ENCODE data around the gene RETN.

RETN gene

GRCh38 chr19:7690779-7691258 lies 22.0 kb downstream of the RETN start:
- H3K9me3 ChIP-seq (ENCODE audit: severe bottlenecking) = no peaks in the 10 kb centered on the region
- H3K27me3 ChIP-seq (ENCODE audit: insufficient read depth, poor library complexity, severe bottlenecking) = peaks cover 2% of the 10 kb centered on the region
- H3K4me3 ChIP-seq (ENCODE audit: severe bottlenecking) = no peak overlapping the region
- ATAC-seq (ENCODE audit: low read depth) = no peak
- no peak for TF ChIP-seq CTCF (IDR thresholded peaks at IDR 0.05; ENCODE audit: poor library complexity, severe bottlenecking)
- no peaks in the 10 kb centered on the region for H3K36me3 ChIP-seq (ENCODE audit: low read depth)
- no peak overlapping the region for H3K27ac ChIP-seq (ENCODE audit: poor library complexity, severe bottlenecking)
- no peak for DNase-seq (ENCODE audit: low spot score)
- no peaks in the 10 kb centered on the region for H3K4me1 ChIP-seq (ENCODE audit: insufficient read depth, poor library complexity, severe bottlenecking)

GRCh38 chr19:7691497-7691896 lies 22.6 kb downstream of the RETN start:
- DNase-seq (ENCODE audit: low spot score) (no peak), ATAC-seq (ENCODE audit: low read depth) (no peak)
- Histone ChIP-seq H3K4me1 (ENCODE audit: insufficient read depth, poor library complexity, severe bottlenecking) (no peaks in the 10 kb centered on the region), H3K27ac (ENCODE audit: poor library complexity, severe bottlenecking) (no peak overlapping the region), H3K36me3 (ENCODE audit: low read depth) (no peaks in the 10 kb centered on the region), H3K27me3 (ENCODE audit: insufficient read depth, poor library complexity, severe bottlenecking) (peaks cover 2% of the 10 kb centered on the region), H3K9me3 (ENCODE audit: severe bottlenecking) (no peaks in the 10 kb centered on the region), H3K4me3 (ENCODE audit: severe bottlenecking) (no peak overlapping the region)
- no peak for TF ChIP-seq CTCF (IDR thresholded peaks at IDR 0.05; ENCODE audit: poor library complexity, severe bottlenecking)

- H3K4me1 ChIP-seq (ENCODE audit: insufficient read depth, poor library complexity, severe bottlenecking) = no peaks in the 10 kb centered on the region
- H3K27ac ChIP-seq (ENCODE audit: poor library complexity, severe bottlenecking) = no peak overlapping the region
- H3K27me3 ChIP-seq (ENCODE audit: insufficient read depth, poor library complexity, severe bottlenecking) = peaks cover 2% of the 10 kb centered on the region
- no peak for TF ChIP-seq CTCF (IDR thresholded peaks at IDR 0.05; ENCODE audit: poor library complexity, severe bottlenecking)
- H3K36me3 ChIP-seq (ENCODE audit: low read depth) = no peaks in the 10 kb centered on the region
- DNase-seq (ENCODE audit: low spot score) = no peak
- no peak overlapping the region for H3K4me3 ChIP-seq (ENCODE audit: severe bottlenecking)
- H3K9me3 ChIP-seq (ENCODE audit: severe bottlenecking) = no peaks in the 10 kb centered on the region
- no peak for ATAC-seq (ENCODE audit: low read depth)
Measured at GRCh38 chr19:7692417-7693088, 23.7 kb downstream of the RETN start.

- no peak for TF ChIP-seq CTCF (IDR thresholded peaks at IDR 0.05; ENCODE audit: poor library complexity, severe bottlenecking)
- DNase-seq (ENCODE audit: low spot score) (no peak), ATAC-seq (ENCODE audit: low read depth) (no peak)
- H3K9me3 ChIP-seq (ENCODE audit: severe bottlenecking) = no peaks in the 10 kb centered on the region
- no peak overlapping the region for H3K4me3 ChIP-seq (ENCODE audit: severe bottlenecking)
- H3K4me1 ChIP-seq (ENCODE audit: insufficient read depth, poor library complexity, severe bottlenecking) = no peaks in the 10 kb centered on the region
- no peak overlapping the region for H3K27ac ChIP-seq (ENCODE audit: poor library complexity, severe bottlenecking)
- no peaks in the 10 kb centered on the region for H3K27me3 ChIP-seq (ENCODE audit: insufficient read depth, poor library complexity, severe bottlenecking)
- H3K36me3 ChIP-seq (ENCODE audit: low read depth) = no peaks in the 10 kb centered on the region
Measured at GRCh38 chr19:7694499-7694898, 25.6 kb downstream of the RETN start.

- Histone ChIP-seq H3K4me1 (ENCODE audit: insufficient read depth, poor library complexity, severe bottlenecking) (no peaks in the 10 kb centered on the region), H3K9me3 (ENCODE audit: severe bottlenecking) (no peaks in the 10 kb centered on the region), H3K4me3 (ENCODE audit: severe bottlenecking) (no peak overlapping the region), H3K36me3 (ENCODE audit: low read depth) (no peaks in the 10 kb centered on the region), H3K27me3 (ENCODE audit: insufficient read depth, poor library complexity, severe bottlenecking) (no peaks in the 10 kb centered on the region), H3K27ac (ENCODE audit: poor library complexity, severe bottlenecking) (no peak overlapping the region)
- DNase-seq (ENCODE audit: low spot score) (no peak), ATAC-seq (ENCODE audit: low read depth) (no peak)
- no peak for TF ChIP-seq CTCF (IDR thresholded peaks at IDR 0.05; ENCODE audit: poor library complexity, severe bottlenecking)
Measured at GRCh38 chr19:7697721-7698287, 29.0 kb downstream of the RETN start.
